GM18858 (cell line): ENCODE data around the gene MAML3.

Experiments
- ATAC-seq: cut with Tn5 transposase; IDR thresholded peaks from one replicate; pipeline ENCODE4 v1.9.1; 2021; ENCODE audit not compliant: unreplicated experiment

The MAML3 gene

GRCh38 chr4:139767168-139767567 is 386.8 kb downstream of the MAML3 start:
- ATAC-seq = no peak

- no peak for ATAC-seq
These were observed 389.2 kb downstream of the MAML3 start for GRCh38 chr4:139764686-139765310.

- no peak for ATAC-seq
These were observed 389.8 kb downstream of the MAML3 start for GRCh38 chr4:139764182-139764581.

- ATAC-seq = no peak
These were observed 390.3 kb downstream of the MAML3 start for GRCh38 chr4:139763672-139764071.

- no peak for ATAC-seq
These were observed 390.8 kb downstream of the MAML3 start for GRCh38 chr4:139763205-139763604.

GRCh38 chr4:139762720-139763119 is 391.3 kb downstream of the MAML3 start:
- no peak for ATAC-seq

- ATAC-seq = peak; percentile 42
These were observed 392.5 kb downstream of the MAML3 start for GRCh38 chr4:139761461-139761860.

GRCh38 chr4:139760567-139760966 is 393.4 kb downstream of the MAML3 start:
- ATAC-seq = no peak

- no peak for ATAC-seq
These were observed 394.9 kb downstream of the MAML3 start for GRCh38 chr4:139759097-139759496.

GRCh38 chr4:139756391-139757180 is 397.4 kb downstream of the MAML3 start:
- ATAC-seq = no peak

GRCh38 chr4:139754938-139755337 is 399.0 kb downstream of the MAML3 start:
- ATAC-seq = no peak

GRCh38 chr4:139753686-139754085 is 400.3 kb downstream of the MAML3 start:
- ATAC-seq = no peak

GRCh38 chr4:139749835-139750498 is 404.0 kb downstream of the MAML3 start:
- no peak for ATAC-seq

- no peak for ATAC-seq
These were observed 404.6 kb downstream of the MAML3 start for GRCh38 chr4:139749338-139749737.

GRCh38 chr4:139746431-139747171 is 407.4 kb downstream of the MAML3 start:
- no peak for ATAC-seq

GRCh38 chr4:139745111-139745639 is 408.8 kb downstream of the MAML3 start:
- no peak for ATAC-seq

GRCh38 chr4:139744232-139744631 is 409.8 kb downstream of the MAML3 start:
- no peak for ATAC-seq

GRCh38 chr4:139743027-139743426 is 411.0 kb downstream of the MAML3 start:
- ATAC-seq = no peak

GRCh38 chr4:139740531-139741041 is 413.4 kb downstream of the MAML3 start:
- ATAC-seq = no peak

- no peak for ATAC-seq
These were observed 413.9 kb downstream of the MAML3 start for GRCh38 chr4:139740121-139740520.
